Measurements from ENCODE around the gene TPM2. TPM values are rescaled to one million over a fixed set of nuclear protein-coding genes. Genes with fewer than 3 reads are reported as not detected.
A peak's percentile ranks its signal among the peaks of the same experiment; 100 is the strongest.

Gene TPM2
- total and polyA plus RNA-seq, 9 of the 15 experiments (the other 6 are each of a cell fraction or from before 2014, with no cell fraction given): 0.28 to 16.1 (median 4.5) TPM

GRCh38 chr9:35729700-35730485 lies 40.2 kb upstream of the TPM2 start (continued):
- no peak for TF ChIP-seq AFF4 (CRISPR knock-in tag; IDR thresholded peaks at IDR 0.05)
- no peak for TF ChIP-seq RBM39 (optimal IDR thresholded peaks at IDR 0.05; ENCODE audit: low read depth, low read length)
- no peak for TF ChIP-seq ARID3A (IDR thresholded peaks at IDR 0.05; ENCODE audit: borderline replicate concordance, low read depth, low read length)
- TF ChIP-seq ZFP30 (CRISPR knock-in tag; IDR thresholded peaks at IDR 0.05; ENCODE audit: borderline replicate concordance): no peak
- no peak for TF ChIP-seq STAT5B (CRISPR knock-in tag; IDR thresholded peaks at IDR 0.05)
- no peak for TF ChIP-seq GABPA (tag; conservative IDR thresholded peaks at IDR 0.05; ENCODE audit: low read depth)
- TF ChIP-seq TCF3 (CRISPR knock-in tag; IDR thresholded peaks at IDR 0.05): peak; percentile 39; the same call in 1 of the 2 replicates
- no peak for TF ChIP-seq MEF2D (tag; conservative IDR thresholded peaks at IDR 0.05; ENCODE audit: low read depth)
- no peak for TF ChIP-seq MED1 (CRISPR knock-in tag; IDR thresholded peaks at IDR 0.05; ENCODE audit: borderline replicate concordance)
- no peak; the same call in 1 of the 2 replicates for TF ChIP-seq KLF16 (IDR thresholded peaks at IDR 0.05)
- 0 out of 4 replicates have a peak, but pooled peaks have one; percentile 11 to 20 for TF ChIP-seq TRIM24 (IDR thresholded peaks at IDR 0.05)
- TF ChIP-seq ESRRB (CRISPR knock-in tag; IDR thresholded peaks at IDR 0.05; ENCODE audit: borderline replicate concordance): no peak
- no peak for TF ChIP-seq ZNF76 (CRISPR knock-in tag; IDR thresholded peaks at IDR 0.05; ENCODE audit: borderline replicate concordance)
- TF ChIP-seq TCFL5 (CRISPR knock-in tag; conservative IDR thresholded peaks at IDR 0.05): no peak
- TF ChIP-seq POLR3G (IDR thresholded peaks at IDR 0.05; ENCODE audit: extremely low read depth, insufficient read length, insufficient replicate concordance): no peak
- TF ChIP-seq THRA (IDR thresholded peaks at IDR 0.05): no peak
- TF ChIP-seq PHB2 (IDR thresholded peaks at IDR 0.05; ENCODE audit: low read depth): no peak
- TF ChIP-seq ZNF778 (CRISPR knock-in tag; IDR thresholded peaks at IDR 0.05): no peak
- no peak for TF ChIP-seq SRSF3 (IDR thresholded peaks at IDR 0.05; ENCODE audit: insufficient read depth, low read length)
- no peak for TF ChIP-seq GTF2B (IDR thresholded peaks at IDR 0.05; ENCODE audit: extremely low read depth, insufficient read length)
- no peak for TF ChIP-seq ETS2 (tag; IDR thresholded peaks at IDR 0.05; ENCODE audit: borderline replicate concordance, poor library complexity, severe bottlenecking)
